ENCODE results near the gene RAB22A.

RAB22A gene

GRCh38 chr20:58294497-58295455 lies 14.7 kb upstream of the RAB22A start:
- Histone ChIP-seq H3K4me1 (ENCODE audit: control insufficient read depth in 1 of 2, insufficient read depth in 1 of 2, low read depth in 1 of 2, low read length in 1 of 2) (peaks cover 0 to under 1% of the 10 kb centered on the region in 2 experiments), H3K4me3 (ENCODE audit: low read depth in 1 of 2, low read length in 1 of 2) (no peak overlapping the region), H3K27me3 (no peaks in the 10 kb centered on the region), H3K36me3 (no peaks in the 10 kb centered on the region), H3K27ac (no peak overlapping the region), H3K9me3 (no peaks in the 10 kb centered on the region)
- TF ChIP-seq CTCF (IDR thresholded peaks at IDR 0.05): no peak

- no peak for TF ChIP-seq CTCF (IDR thresholded peaks at IDR 0.05)
- Histone ChIP-seq H3K36me3 (peaks cover 3% of the 10 kb centered on the region), H3K4me3 (ENCODE audit: low read depth in 1 of 2, low read length in 1 of 2) (no peak overlapping the region), H3K27ac (no peak overlapping the region), H3K4me1 (ENCODE audit: control insufficient read depth in 1 of 2, insufficient read depth in 1 of 2, low read depth in 1 of 2, low read length in 1 of 2) (no peaks in the 10 kb centered on the region), H3K9me3 (no peaks in the 10 kb centered on the region), H3K27me3 (peaks cover 7% of the 10 kb centered on the region)
Measured at GRCh38 chr20:58296051-58296837, 13.3 kb upstream of the RAB22A start.

GRCh38 chr20:58297394-58297793 lies 12.1 kb upstream of the RAB22A start:
- no peak overlapping the region for H3K4me3 ChIP-seq (ENCODE audit: low read depth in 1 of 2, low read length in 1 of 2)
- H3K27me3 ChIP-seq: peaks cover 13% of the 10 kb centered on the region
- no peaks in the 10 kb centered on the region for H3K4me1 ChIP-seq (ENCODE audit: control insufficient read depth in 1 of 2, insufficient read depth in 1 of 2, low read depth in 1 of 2, low read length in 1 of 2)
- H3K9me3 ChIP-seq: no peaks in the 10 kb centered on the region
- H3K27ac ChIP-seq: no peak overlapping the region
- no peak for TF ChIP-seq CTCF (IDR thresholded peaks at IDR 0.05)
- peaks cover 9% of the 10 kb centered on the region for H3K36me3 ChIP-seq

- Histone ChIP-seq H3K36me3 (peaks cover 9% of the 10 kb centered on the region), H3K27me3 (peaks cover 19% of the 10 kb centered on the region), H3K9me3 (no peaks in the 10 kb centered on the region), H3K27ac (no peak overlapping the region), H3K4me3 (ENCODE audit: low read depth in 1 of 2, low read length in 1 of 2) (no peak overlapping the region), H3K4me1 (ENCODE audit: control insufficient read depth in 1 of 2, insufficient read depth in 1 of 2, low read depth in 1 of 2, low read length in 1 of 2) (peaks cover 6 to 15% of the 10 kb centered on the region in 2 experiments)
- TF ChIP-seq CTCF (IDR thresholded peaks at IDR 0.05): no peak
Measured at GRCh38 chr20:58300321-58300720, 9.2 kb upstream of the RAB22A start.

DNA sequence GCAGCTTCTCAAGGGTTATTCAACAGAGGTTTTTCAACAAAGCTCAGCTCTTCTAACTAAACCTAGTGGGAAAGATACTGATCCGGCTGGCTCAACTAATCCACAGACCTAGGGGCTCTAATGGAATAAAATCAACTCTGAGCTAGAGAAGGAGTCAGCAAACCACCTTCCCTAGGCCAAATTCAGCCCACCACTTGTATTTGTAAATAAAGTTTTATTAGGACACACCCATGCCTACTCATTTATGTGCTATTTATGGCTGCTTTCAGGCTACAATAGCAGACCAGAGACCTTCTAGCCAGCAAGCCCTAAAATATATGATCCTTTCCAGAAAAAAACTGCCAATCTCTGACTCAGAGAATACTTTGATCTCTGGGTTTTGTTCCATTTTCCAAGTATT lies 6.0 kb upstream of the RAB22A start:
- no peak for TF ChIP-seq CTCF (IDR thresholded peaks at IDR 0.05)
- Histone ChIP-seq H3K36me3 (peaks cover 9% of the 10 kb centered on the region), H3K4me3 (ENCODE audit: low read depth in 1 of 2, low read length in 1 of 2) (no peak overlapping the region), H3K27ac (no peak overlapping the region), H3K9me3 (no peaks in the 10 kb centered on the region), H3K27me3 (peaks cover 19% of the 10 kb centered on the region), H3K4me1 (ENCODE audit: control insufficient read depth in 1 of 2, insufficient read depth in 1 of 2, low read depth in 1 of 2, low read length in 1 of 2) (peaks cover 39 to 47% of the 10 kb centered on the region in 2 experiments)
